HepG2 (cell line): ENCODE data around the gene GIMAP1.

Source experiments
- CTCF ChIP-seq: sonication (generic); formaldehyde crosslinking; IDR thresholded peaks from 2 replicates; pipeline ENCODE4 v1.5.0; 2020; ENCODE audit warnings: mild to moderate bottlenecking, missing genetic modification reagents, moderate library complexity
- GATAD2A ChIP-seq: IDR thresholded peaks from 2 replicates; pipeline ENCODE4 v1.6.1; 2016
- HNRNPLL ChIP-seq: fragments of 200-400 bp; formaldehyde crosslinking; IDR thresholded peaks from 2 replicates; pipeline ENCODE4 v1.6.1; 2017; ENCODE audit warnings: mild to moderate bottlenecking, low read depth, low read length; ENCODE audit not compliant: poor library complexity, severe bottlenecking
- NR3C1 ChIP-seq: sonication (generic); formaldehyde crosslinking; IDR thresholded peaks from 2 replicates; pipeline ENCODE4 v1.4.0; 2020; ENCODE audit warnings: missing genetic modification reagents
- PBX2 ChIP-seq: IDR thresholded peaks from 2 replicates; pipeline ENCODE4 v1.6.1; 2016; ENCODE audit warnings: control low read depth
- POLR2AphosphoS5 ChIP-seq: IDR thresholded peaks from 2 replicates; pipeline ENCODE4 v1.6.1; 2012; ENCODE audit warnings: low read depth, low read length
- SP2 ChIP-seq: sonication (generic); formaldehyde crosslinking; IDR thresholded peaks from 2 replicates; pipeline ENCODE4 v1.5.1; 2020; ENCODE audit warnings: mild to moderate bottlenecking, missing genetic modification reagents
- ZBTB34 ChIP-seq: sonication (generic); formaldehyde crosslinking; IDR thresholded peaks from 2 replicates; pipeline ENCODE4 v1.8.0; 2022; ENCODE audit warnings: mild to moderate bottlenecking, missing genetic modification reagents
- ZNF576 ChIP-seq: sonication (generic); formaldehyde crosslinking; IDR thresholded peaks from 2 replicates; pipeline ENCODE4 v1.4.0; 2020; ENCODE audit warnings: mild to moderate bottlenecking, missing genetic modification reagents

- TF ChIP-seq PBX2 (CRISPR knock-in tag) (no peak), CTCF (CRISPR knock-in tag) (0 out of 2 replicates have a peak, but pooled peaks have one; percentile 16), POLR2AphosphoS5 (no peak), ZBTB34 (CRISPR knock-in tag) (no peak), GATAD2A (peak; percentile 84), NR3C1 (no peak), ZNF576 (CRISPR knock-in tag) (no peak), SP2 (no peak), HNRNPLL (no peak)
These were observed 11.0 kb downstream of the GIMAP1 start for GRCh38 chr7:150727381-150727780.
